Measurements from ENCODE around the gene POLR3GL.

POLR3GL gene

DNA sequence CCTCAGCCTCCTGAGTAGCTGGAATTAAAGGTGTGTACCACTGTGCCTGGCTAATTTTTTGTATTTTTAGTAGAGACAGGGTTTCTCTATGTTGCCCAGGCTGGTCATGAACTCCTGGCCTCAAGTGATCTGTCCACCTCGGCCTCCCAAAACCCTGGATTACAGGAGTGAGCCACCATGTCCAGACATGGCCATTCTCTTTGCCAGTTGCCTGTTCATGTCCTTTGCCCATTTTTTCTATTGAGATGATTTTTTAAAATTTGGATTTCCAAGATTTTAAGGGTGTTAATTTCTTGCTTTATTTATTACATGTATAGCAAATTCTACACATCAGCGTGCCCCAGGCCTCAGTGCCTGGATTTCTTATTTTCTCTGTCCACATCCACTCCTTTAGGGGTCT, 2.8 kb downstream of the POLR3GL start:
- Histone ChIP-seq H3K27ac (replicated peaks; ENCODE audit: low read length) (no peak overlapping the region), H3K4me1 (ENCODE audit: control insufficient read depth in 2 of 2, insufficient read depth in 1 of 2, low read depth in 1 of 2, low read length in 2 of 2) (peaks cover 4 to 16% of the 10 kb centered on the region in 2 donors), H2BK5ac (ENCODE audit: low read length) (no peak overlapping the region), H2AK5ac (ENCODE audit: low read depth, low read length) (no peak overlapping the region), H3K27me3 (ENCODE audit: control insufficient read depth in 3 of 3, insufficient read depth in 3 of 3, low read depth in 1 of 3, low read length in 3 of 3) (peaks cover 0 to 18% (median 6%) of the 10 kb centered on the region in 3 experiments), H2BK12ac (ENCODE audit: low read length) (no peak overlapping the region), H3K23ac (ENCODE audit: low read depth, low read length, poor library complexity) (no peak overlapping the region), H3K36me3 (replicated peaks in 1 of 2; ENCODE audit: control insufficient read depth in 2 of 2, insufficient read depth in 2 of 2, low read length in 2 of 2) (no peaks in the 10 kb centered on the region), H2AFZ (ENCODE audit: low read length) (no peak overlapping the region), H4K8ac (ENCODE audit: low read depth, low read length) (no peak overlapping the region), H2BK15ac (ENCODE audit: low read length) (no peak overlapping the region), H3K79me1 (ENCODE audit: low read depth, low read length) (no peaks in the 10 kb centered on the region), H3K4ac (ENCODE audit: low read length) (no peak overlapping the region), H3K4me3 (ENCODE audit: low read length in 2 of 2) (no peak overlapping the region), H3K9ac (ENCODE audit: low read depth, low read length, poor library complexity) (no peak overlapping the region), H3K14ac (ENCODE audit: low read length) (no peak overlapping the region), H4K91ac (ENCODE audit: low read depth, low read length, poor library complexity) (no peak overlapping the region), H2BK120ac (ENCODE audit: low read depth, low read length) (no peak overlapping the region), H3K4me2 (ENCODE audit: insufficient read depth, low read length, poor library complexity, severe bottlenecking) (no peak overlapping the region), H3K9me3 (replicated peaks in 1 of 2; ENCODE audit: control insufficient read depth in 2 of 2, insufficient read depth in 1 of 2, low read depth in 1 of 2, low read length in 2 of 2) (peaks cover 2 to 10% of the 10 kb centered on the region in 2 donors), H3K18ac (ENCODE audit: low read length) (no peak overlapping the region)
- no peak for DNase-seq (ENCODE audit: low spot score)
- WGBS, 2 donors (ENCODE audit: extremely low coverage in 2 of 2, insufficient read length in 2 of 2, insufficient replicate concordance in 1 of 2) = no CpG with 5 or more reads among the region's 2 CpGs

GRCh38 chr1:145972580-145972979, 8.1 kb downstream of the POLR3GL start:
- no CpG with 5 or more reads among the region's 7 CpGs for WGBS, 2 donors (ENCODE audit: extremely low coverage in 2 of 2, insufficient read length in 2 of 2, insufficient replicate concordance in 1 of 2)
- H3K23ac ChIP-seq (ENCODE audit: low read depth, low read length, poor library complexity) = no peak overlapping the region

DNA sequence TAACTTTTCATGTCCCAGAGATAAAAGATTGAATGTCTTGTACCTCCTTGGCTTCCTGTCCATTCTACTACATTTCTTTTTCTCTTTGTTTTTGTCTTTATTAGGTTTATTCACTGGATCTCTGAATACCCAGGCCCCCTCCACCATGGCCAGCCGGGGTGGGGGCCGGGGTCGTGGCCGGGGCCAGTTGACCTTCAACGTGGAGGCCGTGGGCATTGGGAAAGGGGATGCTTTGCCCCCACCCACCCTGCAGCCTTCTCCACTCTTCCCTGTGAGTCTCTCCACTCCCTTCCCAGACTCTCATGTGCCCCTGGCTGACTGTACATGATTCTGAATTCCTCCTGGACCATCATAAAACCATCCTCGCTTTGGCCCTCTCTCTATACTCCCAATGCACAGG, 10.2 kb downstream of the POLR3GL start:
- WGBS, 2 donors (ENCODE audit: extremely low coverage in 2 of 2, insufficient read length in 2 of 2, insufficient replicate concordance in 1 of 2) = no CpG with 5 or more reads among the region's 7 CpGs
- Histone ChIP-seq H2BK12ac (ENCODE audit: low read length) (no peak overlapping the region), H3K9me3 (replicated peaks in 1 of 2; ENCODE audit: control insufficient read depth in 2 of 2, insufficient read depth in 1 of 2, low read depth in 1 of 2, low read length in 2 of 2) (no peaks in the 10 kb centered on the region), H3K4me2 (ENCODE audit: insufficient read depth, low read length, poor library complexity, severe bottlenecking) (no peak overlapping the region), H3K4me3 (ENCODE audit: low read length in 2 of 2) (no peak overlapping the region), H4K8ac (ENCODE audit: low read depth, low read length) (no peak overlapping the region), H3K79me1 (ENCODE audit: low read depth, low read length) (no peaks in the 10 kb centered on the region), H4K91ac (ENCODE audit: low read depth, low read length, poor library complexity) (no peak overlapping the region), H2AFZ (ENCODE audit: low read length) (no peak overlapping the region), H2BK5ac (ENCODE audit: low read length) (no peak overlapping the region), H3K14ac (ENCODE audit: low read length) (no peak overlapping the region), H2BK120ac (ENCODE audit: low read depth, low read length) (no peak overlapping the region), H3K4me1 (ENCODE audit: control insufficient read depth in 2 of 2, insufficient read depth in 1 of 2, low read depth in 1 of 2, low read length in 2 of 2) (peaks cover 5 to 17% of the 10 kb centered on the region in 2 donors), H3K36me3 (replicated peaks in 1 of 2; ENCODE audit: control insufficient read depth in 2 of 2, insufficient read depth in 2 of 2, low read length in 2 of 2) (no peaks in the 10 kb centered on the region), H3K9ac (ENCODE audit: low read depth, low read length, poor library complexity) (no peak overlapping the region), H3K23ac (ENCODE audit: low read depth, low read length, poor library complexity) (no peak overlapping the region), H3K4ac (ENCODE audit: low read length) (no peak overlapping the region), H2AK5ac (ENCODE audit: low read depth, low read length) (no peak overlapping the region), H2BK15ac (ENCODE audit: low read length) (no peak overlapping the region), H3K27ac (replicated peaks; ENCODE audit: low read length) (no peak overlapping the region), H3K27me3 (ENCODE audit: control insufficient read depth in 3 of 3, insufficient read depth in 3 of 3, low read depth in 1 of 3, low read length in 3 of 3) (no peaks in the 10 kb centered on the region), H3K18ac (ENCODE audit: low read length) (no peak overlapping the region)
- DNase-seq (ENCODE audit: low spot score) = no peak

More at GRCh38 chr1:145972580-145972979, 8.1 kb downstream of the POLR3GL start:
- no peak for DNase-seq (ENCODE audit: low spot score)
- Histone ChIP-seq H4K91ac (ENCODE audit: low read depth, low read length, poor library complexity) (no peak overlapping the region), H4K8ac (ENCODE audit: low read depth, low read length) (no peak overlapping the region), H3K9me3 (replicated peaks in 1 of 2; ENCODE audit: control insufficient read depth in 2 of 2, insufficient read depth in 1 of 2, low read depth in 1 of 2, low read length in 2 of 2) (peaks cover under 1% of the 10 kb centered on the region in 2 donors), H3K9ac (ENCODE audit: low read depth, low read length, poor library complexity) (no peak overlapping the region), H3K4me2 (ENCODE audit: insufficient read depth, low read length, poor library complexity, severe bottlenecking) (no peak overlapping the region), H3K27ac (replicated peaks; ENCODE audit: low read length) (no peak overlapping the region), H2BK12ac (ENCODE audit: low read length) (no peak overlapping the region), H3K4me3 (ENCODE audit: low read length in 2 of 2) (no peak overlapping the region), H2AFZ (ENCODE audit: low read length) (no peak overlapping the region), H3K18ac (ENCODE audit: low read length) (no peak overlapping the region), H2BK5ac (ENCODE audit: low read length) (no peak overlapping the region), H2BK15ac (ENCODE audit: low read length) (no peak overlapping the region), H3K14ac (ENCODE audit: low read length) (no peak overlapping the region), H2AK5ac (ENCODE audit: low read depth, low read length) (no peak overlapping the region), H3K27me3 (ENCODE audit: control insufficient read depth in 3 of 3, insufficient read depth in 3 of 3, low read depth in 1 of 3, low read length in 3 of 3) (no peaks in the 10 kb centered on the region), H3K4me1 (ENCODE audit: control insufficient read depth in 2 of 2, insufficient read depth in 1 of 2, low read depth in 1 of 2, low read length in 2 of 2) (no peaks in the 10 kb centered on the region), H3K36me3 (replicated peaks in 1 of 2; ENCODE audit: control insufficient read depth in 2 of 2, insufficient read depth in 2 of 2, low read length in 2 of 2) (no peaks in the 10 kb centered on the region), H3K79me1 (ENCODE audit: low read depth, low read length) (no peaks in the 10 kb centered on the region), H2BK120ac (ENCODE audit: low read depth, low read length) (no peak overlapping the region), H3K4ac (ENCODE audit: low read length) (no peak overlapping the region)

GRCh38 chr1:145975216-145975615, 10.7 kb downstream of the POLR3GL start:
- H3K9me3 ChIP-seq (replicated peaks in 1 of 2; ENCODE audit: control insufficient read depth in 2 of 2, insufficient read depth in 1 of 2, low read depth in 1 of 2, low read length in 2 of 2) = no peaks in the 10 kb centered on the region
- no peak overlapping the region for H4K91ac ChIP-seq (ENCODE audit: low read depth, low read length, poor library complexity)
- no peak for DNase-seq (ENCODE audit: low spot score)
- H4K8ac ChIP-seq (ENCODE audit: low read depth, low read length) = no peak overlapping the region
- H3K4me1 ChIP-seq (ENCODE audit: control insufficient read depth in 2 of 2, insufficient read depth in 1 of 2, low read depth in 1 of 2, low read length in 2 of 2) = peaks cover 9 to 22% of the 10 kb centered on the region in 2 donors
- H2BK15ac ChIP-seq (ENCODE audit: low read length) = no peak overlapping the region
- no peak overlapping the region for H2AFZ ChIP-seq (ENCODE audit: low read length)
- H3K9ac ChIP-seq (ENCODE audit: low read depth, low read length, poor library complexity) = no peak overlapping the region
- H3K79me1 ChIP-seq (ENCODE audit: low read depth, low read length) = no peaks in the 10 kb centered on the region
- no peaks in the 10 kb centered on the region for H3K27me3 ChIP-seq (ENCODE audit: control insufficient read depth in 3 of 3, insufficient read depth in 3 of 3, low read depth in 1 of 3, low read length in 3 of 3)
- no peak overlapping the region for H3K4ac ChIP-seq (ENCODE audit: low read length)
- H3K14ac ChIP-seq (ENCODE audit: low read length) = no peak overlapping the region
- H3K36me3 ChIP-seq (replicated peaks in 1 of 2; ENCODE audit: control insufficient read depth in 2 of 2, insufficient read depth in 2 of 2, low read length in 2 of 2) = no peaks in the 10 kb centered on the region
- no peak overlapping the region for H2AK5ac ChIP-seq (ENCODE audit: low read depth, low read length)
- H3K4me3 ChIP-seq (ENCODE audit: low read length in 2 of 2) = no peak overlapping the region
- H2BK5ac ChIP-seq (ENCODE audit: low read length) = no peak overlapping the region
- WGBS, 2 donors (ENCODE audit: extremely low coverage in 2 of 2, insufficient read length in 2 of 2, insufficient replicate concordance in 1 of 2) = no CpG with 5 or more reads among the region's 4 CpGs
- no peak overlapping the region for H3K4me2 ChIP-seq (ENCODE audit: insufficient read depth, low read length, poor library complexity, severe bottlenecking)
- H3K18ac ChIP-seq (ENCODE audit: low read length) = no peak overlapping the region
- no peak overlapping the region for H2BK120ac ChIP-seq (ENCODE audit: low read depth, low read length)
- no peak overlapping the region for H3K23ac ChIP-seq (ENCODE audit: low read depth, low read length, poor library complexity)
- H2BK12ac ChIP-seq (ENCODE audit: low read length) = no peak overlapping the region
- no peak overlapping the region for H3K27ac ChIP-seq (replicated peaks; ENCODE audit: low read length)

Data from neuronal stem cell (in vitro differentiated cells).